Spleen (tissue), 7 donors: Measurements from ENCODE around the gene KSR1.

Experiments used
- CTCF ChIP-seq, 11 experiments: fragments of 200-600 bp in 7 of 11; fragments of 450-650 bp in 4 of 11; sonication (generic) in 4 of 11; IDR thresholded peaks in 8 of 11; conservative IDR thresholded peaks in 3 of 11; 1 replicate in 7 of 11; 2 replicates in 4 of 11; pipeline versions ENCODE4 v1.4.0 to v1.8.0; 2016 to 2021; ENCODE audit warnings: antibody characterized with exemption in 11 of 11, inconsistent platforms in 4 of 11, mild to moderate bottlenecking in 1 of 11
- POLR2A ChIP-seq, 3 donors: fragments of 450-650 bp; IDR thresholded peaks; one replicate each; pipeline ENCODE4 v1.5.1; 2017; ENCODE audit warnings: antibody characterized with exemption in 3 of 3, mild to moderate bottlenecking in 1 of 3
- POLR2AphosphoS5 ChIP-seq, 3 donors: sonication (generic); formaldehyde crosslinking; IDR thresholded peaks; one replicate each; pipeline ENCODE4 v1.5.1; 2017; ENCODE audit warnings: antibody characterized with exemption in 3 of 3
- donor health status: DM: no; HTN: no; CAD: no; lungs with moderate emphysema.
- donor health status: DM: no; HTN: no; CAD: no.
- donor health status: DM: no; HTN: no; CAD: no.

- TF ChIP-seq CTCF (IDR thresholded peaks at IDR 0.05 in 8 of 11, conservative IDR thresholded peaks at IDR 0.05 in 3 of 11) (no peak), POLR2A (IDR thresholded peaks at IDR 0.05) (no peak), POLR2AphosphoS5 (IDR thresholded peaks at IDR 0.05) (no peak)
These were observed 95.5 kb downstream of the KSR1 start for GRCh38 chr17:27551701-27552248.
